Stimulated activated CD4-positive, alpha-beta T cell treated with anti-CD3 and anti-CD28 coated beads, Interleukin-12 subunit alpha, Interleukin-12 subunit beta, amount 100 ng/mL, for 4 hours (primary cell): ENCODE measurements around the gene AQP7.
"Not testable (repeated sequence)": the region's sequence is repeated elsewhere in the genome, so short reads cannot be mapped to it uniquely, and the experiment has no call there.

Experiments
- DNase-seq: peaks from one replicate; pipeline ENCODE4 v3.0.0-alpha.2; 2020

Gene AQP7

DNA sequence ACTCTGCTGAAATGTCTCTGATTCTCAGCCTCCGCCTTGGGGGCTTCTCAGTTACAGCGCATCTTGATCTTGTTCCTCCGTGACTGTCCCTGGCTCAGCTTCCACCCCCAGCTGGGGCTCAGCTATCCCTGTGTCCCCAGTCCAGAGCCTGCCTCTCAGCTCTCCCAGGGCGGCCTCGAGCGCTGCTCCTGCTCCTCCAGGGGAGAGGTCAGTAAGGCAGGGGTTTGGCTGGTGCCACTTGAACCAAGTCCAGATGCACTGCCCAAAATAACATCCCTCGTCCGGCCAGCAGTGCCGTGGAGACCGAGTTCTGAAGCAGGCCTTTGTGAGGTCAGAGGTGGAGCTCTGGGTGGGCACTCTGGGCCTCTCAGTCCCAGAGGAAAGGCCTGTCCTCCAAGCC lies at the start of gene AQP7:
TSS of gene AQP7 (minus strand) at position 198 of the 400 bp plus-strand sequence. CDS start 1,306 bp downstream, outside the sequence.
- not testable (repeated sequence) for DNase-seq

GRCh38 chr9:33450621-33451146 lies 48.3 kb upstream of the AQP7 start:
- DNase-seq = no peak

DNA sequence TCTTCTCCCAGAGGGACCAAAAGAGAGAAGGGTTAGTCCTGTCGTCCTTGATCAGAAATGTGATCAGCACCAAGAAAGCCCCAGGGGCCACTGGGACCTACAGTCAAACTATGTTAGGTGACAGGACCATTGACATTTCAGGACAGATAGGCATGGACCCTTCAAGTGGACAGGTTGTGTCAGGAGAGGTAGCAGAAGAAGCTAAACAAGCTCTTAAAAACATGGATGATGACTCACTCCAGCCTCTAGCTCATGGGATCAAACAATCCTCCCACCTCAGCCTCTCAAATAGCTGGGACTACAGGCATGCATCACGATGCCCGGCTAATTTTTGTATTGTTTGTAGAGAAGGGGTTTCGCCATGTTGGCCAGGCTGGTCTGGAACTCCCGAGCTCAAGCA lies 47.3 kb upstream of the AQP7 start:
- DNase-seq = no peak

GRCh38 chr9:33447799-33448553 lies 45.6 kb upstream of the AQP7 start:
- DNase-seq = no peak

GRCh38 chr9:33446946-33447798 lies 44.8 kb upstream of the AQP7 start, which contains the start of gene AQP3:
TSS of gene AQP3 (minus strand) at chr9:33447593. CDS start at chr9:33447530, 63 bp downstream.
- peak; percentile 57 for DNase-seq

DNA sequence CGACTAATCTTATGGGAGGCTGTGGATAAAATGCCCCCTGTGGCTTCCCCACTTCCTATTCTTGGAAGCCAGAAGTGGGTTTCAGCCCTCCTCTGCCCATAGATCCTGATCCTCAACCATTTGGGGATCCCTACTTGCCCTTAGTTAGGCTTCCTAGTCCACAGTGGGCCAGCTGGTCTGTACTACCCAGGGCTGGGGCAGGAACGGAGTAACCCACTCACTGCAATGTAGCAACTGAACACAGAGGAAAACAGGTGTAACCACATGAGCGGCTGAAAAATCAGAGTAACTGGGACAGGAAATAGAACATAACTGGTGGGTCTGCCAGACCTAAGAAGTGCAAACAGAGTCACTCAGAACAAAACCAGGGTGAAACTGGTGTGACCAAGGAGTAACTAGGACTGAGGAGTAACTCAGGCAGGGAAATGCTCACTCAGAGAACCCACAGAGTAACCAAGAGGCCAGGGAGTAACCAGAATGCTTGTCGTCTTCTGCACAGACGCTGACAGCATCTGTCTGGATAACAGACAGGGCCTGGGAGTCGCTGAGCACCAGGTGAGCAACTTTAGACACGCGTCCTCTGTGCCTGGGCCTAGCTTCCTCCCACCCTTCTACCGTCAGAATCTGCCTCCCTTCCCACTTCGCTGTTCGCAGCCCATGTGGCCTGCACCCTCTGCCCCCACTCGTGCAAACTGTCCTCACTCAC lies 44.0 kb upstream of the AQP7 start:
- DNase-seq = peak; percentile 24

- DNase-seq = no peak
Observed at GRCh38 chr9:33445389-33446239, 43.2 kb upstream of the AQP7 start.

DNA sequence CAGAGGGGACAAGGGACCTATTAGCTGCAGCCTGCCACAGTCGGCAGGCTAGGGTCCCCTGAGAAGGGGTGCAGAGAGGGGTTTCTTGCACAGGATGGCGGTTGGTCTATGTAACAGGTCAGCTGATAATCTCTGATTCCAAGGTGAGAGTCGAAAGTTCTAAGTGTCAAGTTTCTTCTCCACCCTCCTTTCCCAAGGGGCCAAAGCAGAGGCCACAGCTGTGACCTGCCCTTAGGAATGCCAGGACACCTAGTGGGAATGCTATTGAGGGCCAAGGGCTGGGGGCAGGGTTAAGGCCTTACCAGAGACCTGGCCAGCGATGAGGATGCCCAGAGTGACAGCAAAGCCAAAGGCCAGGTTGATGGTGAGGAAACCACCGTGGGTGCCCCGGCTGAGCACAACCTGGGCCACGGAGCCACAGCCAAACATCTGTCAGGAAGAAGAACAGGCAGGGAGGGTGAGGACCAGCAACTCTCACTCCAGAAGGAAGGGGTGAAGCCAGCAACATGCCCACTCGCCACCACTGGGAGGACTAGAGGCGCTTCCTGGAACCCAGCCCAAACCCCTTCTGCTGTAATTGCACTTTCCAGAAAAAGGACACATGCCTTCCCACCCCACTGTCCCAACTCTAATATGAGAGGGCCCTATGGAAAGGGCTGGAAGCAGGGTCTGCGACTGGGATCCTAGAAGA lies 41.2 kb upstream of the AQP7 start:
- DNase-seq = no peak

- DNase-seq = no peak
Observed at GRCh38 chr9:33443047-33443446, 40.7 kb upstream of the AQP7 start.

GRCh38 chr9:33442125-33442524 lies 39.8 kb upstream of the AQP7 start:
- no peak for DNase-seq

- DNase-seq = no peak
Observed at GRCh38 chr9:33440609-33441008, 38.2 kb upstream of the AQP7 start.

- no peak for DNase-seq
Observed at GRCh38 chr9:33440204-33440603, 37.8 kb upstream of the AQP7 start.

- no peak for DNase-seq
Observed at GRCh38 chr9:33439731-33440130, 37.4 kb upstream of the AQP7 start.

GRCh38 chr9:33438926-33439680 lies 36.7 kb upstream of the AQP7 start:
- no peak for DNase-seq

DNA sequence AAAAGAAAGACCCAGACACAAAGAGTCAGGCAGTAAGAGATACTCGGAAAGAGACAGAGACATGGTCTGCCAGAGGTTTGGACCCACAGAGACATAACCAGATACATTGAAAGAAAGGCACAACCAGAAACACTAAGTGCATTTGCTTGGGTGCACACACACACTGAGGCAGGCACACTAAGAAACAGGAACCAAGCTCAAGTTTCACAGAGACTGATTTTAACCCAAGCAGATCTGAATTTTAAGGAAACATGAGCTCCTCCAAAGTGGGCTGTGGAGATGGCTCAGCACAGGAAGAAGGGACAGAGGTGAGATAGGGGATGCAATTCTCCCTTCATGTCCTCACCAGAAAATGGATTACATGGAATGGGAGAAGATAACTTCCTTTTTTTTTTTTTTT lies 35.5 kb upstream of the AQP7 start:
- DNase-seq = no peak

DNA sequence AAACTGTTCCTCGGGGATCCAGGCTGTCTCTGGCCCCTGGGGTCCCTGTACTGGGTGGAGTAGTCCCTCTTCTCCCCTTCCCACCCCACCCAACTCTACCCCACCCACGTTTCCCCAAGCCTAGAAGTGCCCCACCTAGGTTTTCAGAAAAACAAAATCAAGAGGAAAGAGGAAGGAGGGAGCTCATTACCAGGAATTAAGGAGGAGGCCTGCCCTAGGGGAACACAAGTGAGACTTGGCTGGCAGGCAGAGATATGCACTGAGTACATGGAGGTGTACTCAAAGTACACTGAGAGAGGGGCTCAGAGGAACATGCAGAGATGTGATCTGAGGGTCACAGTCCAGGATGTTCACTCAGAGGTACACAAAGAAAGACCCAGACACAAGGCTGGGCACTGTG lies 34.8 kb upstream of the AQP7 start:
- DNase-seq = no peak

DNA sequence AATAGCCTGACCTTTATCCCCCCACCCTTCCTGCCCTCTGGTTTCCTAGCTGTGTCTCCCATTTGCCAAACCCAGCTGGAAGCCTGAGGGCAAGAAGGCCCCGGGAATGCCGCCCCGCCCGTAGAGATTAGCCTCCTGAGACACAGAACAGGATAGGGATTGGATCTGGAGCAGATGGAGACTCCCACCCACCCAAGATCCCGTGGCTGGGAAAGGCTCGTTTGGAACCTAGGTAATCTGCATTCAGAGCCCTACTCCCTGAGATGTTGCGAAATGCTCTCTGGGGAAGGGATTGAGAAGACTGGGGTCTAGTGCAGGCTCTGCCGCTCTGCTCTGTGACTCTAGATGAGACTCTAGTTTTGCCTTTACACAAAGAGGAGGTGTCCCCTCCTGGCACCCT lies 34.1 kb upstream of the AQP7 start:
- DNase-seq = no peak

DNA sequence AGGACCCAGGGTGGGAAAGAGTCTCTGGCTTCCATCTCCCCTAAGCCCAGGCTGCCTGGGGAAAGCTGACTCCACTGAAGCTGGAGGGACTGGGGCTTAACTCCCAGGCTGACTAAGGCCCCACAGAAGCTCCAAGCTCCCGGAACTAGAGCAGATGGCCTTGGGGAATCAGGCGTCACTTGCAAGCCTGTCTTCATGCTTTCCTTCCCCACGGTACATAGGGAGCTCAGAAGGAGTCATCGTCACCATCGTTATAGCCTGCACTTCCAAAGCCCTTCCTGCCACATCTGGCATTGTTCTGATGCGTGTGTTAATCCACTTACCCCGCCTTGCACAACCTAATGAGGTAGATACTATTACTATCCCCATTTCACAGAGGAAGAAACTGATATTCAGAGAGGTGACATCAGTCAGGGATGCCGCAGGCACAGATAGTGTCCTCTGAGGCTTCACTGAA lies 33.5 kb upstream of the AQP7 start:
- no peak for DNase-seq

GRCh38 chr9:33434317-33435105 lies 32.1 kb upstream of the AQP7 start:
- no peak for DNase-seq

DNA sequence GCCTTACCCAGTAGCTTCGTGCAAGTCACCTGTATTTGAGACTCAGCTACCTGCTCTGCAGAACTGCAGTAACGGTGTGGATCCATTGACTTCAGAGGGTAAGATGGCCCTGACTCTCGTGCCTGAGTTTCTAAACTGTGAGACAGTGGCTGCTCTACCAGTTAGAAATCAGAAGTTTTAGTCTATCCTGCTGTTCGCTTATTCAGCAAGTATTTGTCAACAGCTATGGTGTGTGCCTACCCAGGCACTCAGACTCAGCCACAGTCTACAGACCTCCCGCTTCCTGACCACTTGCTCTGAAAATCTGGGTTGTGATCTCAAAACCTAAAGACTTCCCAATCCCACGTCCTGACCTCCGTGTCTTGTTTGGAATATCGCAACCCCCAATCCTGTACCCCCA lies 31.5 kb upstream of the AQP7 start:
- DNase-seq = no peak
